ENCODE results near the gene SLC47A1.
"Not testable (repeated sequence)": the region's sequence is repeated elsewhere in the genome, so short reads cannot be mapped to it uniquely, and the experiment has no call there.

Gene SLC47A1

DNA sequence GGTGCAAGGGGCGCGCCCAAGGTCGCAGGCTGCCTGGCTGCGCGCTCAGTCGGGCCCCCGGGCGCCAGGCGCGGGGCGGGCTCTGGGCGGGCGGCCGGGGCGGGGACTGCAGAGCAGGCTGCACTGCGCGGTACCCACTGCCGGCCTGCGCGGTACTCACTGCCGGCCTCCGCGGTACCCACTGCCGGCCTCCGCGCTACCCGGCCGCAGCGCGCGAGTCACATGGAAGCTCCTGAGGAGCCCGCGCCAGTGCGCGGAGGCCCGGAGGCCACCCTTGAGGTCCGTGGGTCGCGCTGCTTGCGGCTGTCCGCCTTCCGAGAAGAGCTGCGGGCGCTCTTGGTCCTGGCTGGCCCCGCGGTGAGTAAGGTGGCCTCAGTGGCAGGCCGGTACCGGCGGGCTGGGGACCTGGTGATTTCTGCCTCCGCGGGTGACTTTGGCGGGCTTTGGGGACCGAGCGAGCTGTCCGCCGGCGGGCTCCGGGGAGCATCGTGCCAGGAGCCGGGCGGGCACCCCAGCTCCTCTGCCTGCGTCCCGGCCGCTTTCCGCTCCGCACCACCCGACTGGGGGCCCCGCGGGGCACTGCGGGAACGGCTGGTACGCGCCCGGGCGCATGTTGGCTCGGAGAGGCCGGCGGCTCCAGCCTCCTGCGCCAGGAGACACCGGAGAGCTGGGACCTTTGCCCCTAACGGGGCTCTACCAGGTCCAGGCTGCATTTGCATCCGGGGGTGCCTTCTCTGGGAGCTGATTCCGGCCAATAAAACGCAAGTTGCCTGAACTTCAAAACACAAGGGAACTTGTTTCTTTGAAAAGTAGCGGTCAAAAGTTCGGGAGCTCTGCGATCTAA lies at the start of gene SLC47A1:
Gene SLC47A1 (plus strand): TSS at position 137 of the 844 bp plus-strand sequence. CDS start 86 bp downstream, at position 223.
- Histone ChIP-seq H3K36me3 (replicated peaks) (no peaks in the 10 kb centered on the region), H3K27me3 (ENCODE audit: low read depth) (no peaks in the 10 kb centered on the region), H3K4me1 (peaks cover 10% of the 10 kb centered on the region), H3K4me3 (peak within 1 kb of the TSS; percentile 62), H3K9me3 (no peaks in the 10 kb centered on the region)
- in situ Hi-C loops (cut with MboI; ENCODE audit: low sequenced_read_pairs), result no loop called here
- DNase-seq (ENCODE audit: low spot score in 2 of 2), result peak; percentile 37 to 66

- no peaks in the 10 kb centered on the region for H3K36me3 ChIP-seq (replicated peaks)
- no peaks in the 10 kb centered on the region for H3K9me3 ChIP-seq
- peaks cover 19% of the 10 kb centered on the region for H3K4me1 ChIP-seq
- H3K4me3 ChIP-seq, result no peak overlapping the region
- in situ Hi-C loops (cut with MboI; ENCODE audit: low sequenced_read_pairs), result no loop called here
- no peak for DNase-seq (ENCODE audit: low spot score in 2 of 2)
- H3K27me3 ChIP-seq (ENCODE audit: low read depth), result no peaks in the 10 kb centered on the region
These were observed 47.8 kb upstream of the SLC47A1 start for GRCh38 chr17:19485800-19486340.

- Histone ChIP-seq H3K4me1 (peaks cover 19% of the 10 kb centered on the region), H3K27me3 (ENCODE audit: low read depth) (no peaks in the 10 kb centered on the region), H3K9me3 (no peaks in the 10 kb centered on the region), H3K4me3 (no peak overlapping the region), H3K36me3 (replicated peaks) (no peaks in the 10 kb centered on the region)
- in situ Hi-C loops (cut with MboI; ENCODE audit: low sequenced_read_pairs), result no loop called here
- no peak for DNase-seq (ENCODE audit: low spot score in 2 of 2)
These were observed 47.2 kb upstream of the SLC47A1 start for GRCh38 chr17:19486351-19487023.

- peaks cover 20% of the 10 kb centered on the region for H3K4me1 ChIP-seq
- in situ Hi-C loops (cut with MboI; ENCODE audit: low sequenced_read_pairs), result no loop called here
- H3K27me3 ChIP-seq (ENCODE audit: low read depth), result no peaks in the 10 kb centered on the region
- no peaks in the 10 kb centered on the region for H3K9me3 ChIP-seq
- H3K4me3 ChIP-seq, result no peak overlapping the region
- no peaks in the 10 kb centered on the region for H3K36me3 ChIP-seq (replicated peaks)
- DNase-seq (ENCODE audit: low spot score in 2 of 2), result no peak
These were observed 46.5 kb upstream of the SLC47A1 start for GRCh38 chr17:19487024-19487600.

- in situ Hi-C loops (cut with MboI; ENCODE audit: low sequenced_read_pairs), result loop anchor here (10.0 kb wide), 1 partner anchor 57 kb away; no protein-coding TSS in a partner anchor
- Histone ChIP-seq H3K36me3 (replicated peaks) (no peaks in the 10 kb centered on the region), H3K27me3 (ENCODE audit: low read depth) (no peaks in the 10 kb centered on the region), H3K9me3 (no peaks in the 10 kb centered on the region), H3K4me1 (peaks cover 16% of the 10 kb centered on the region), H3K4me3 (no peak overlapping the region)
- peak; percentile 28 to 52 for DNase-seq (ENCODE audit: low spot score in 2 of 2)
These were observed 41.5 kb upstream of the SLC47A1 start for GRCh38 chr17:19492141-19492540.

DNA sequence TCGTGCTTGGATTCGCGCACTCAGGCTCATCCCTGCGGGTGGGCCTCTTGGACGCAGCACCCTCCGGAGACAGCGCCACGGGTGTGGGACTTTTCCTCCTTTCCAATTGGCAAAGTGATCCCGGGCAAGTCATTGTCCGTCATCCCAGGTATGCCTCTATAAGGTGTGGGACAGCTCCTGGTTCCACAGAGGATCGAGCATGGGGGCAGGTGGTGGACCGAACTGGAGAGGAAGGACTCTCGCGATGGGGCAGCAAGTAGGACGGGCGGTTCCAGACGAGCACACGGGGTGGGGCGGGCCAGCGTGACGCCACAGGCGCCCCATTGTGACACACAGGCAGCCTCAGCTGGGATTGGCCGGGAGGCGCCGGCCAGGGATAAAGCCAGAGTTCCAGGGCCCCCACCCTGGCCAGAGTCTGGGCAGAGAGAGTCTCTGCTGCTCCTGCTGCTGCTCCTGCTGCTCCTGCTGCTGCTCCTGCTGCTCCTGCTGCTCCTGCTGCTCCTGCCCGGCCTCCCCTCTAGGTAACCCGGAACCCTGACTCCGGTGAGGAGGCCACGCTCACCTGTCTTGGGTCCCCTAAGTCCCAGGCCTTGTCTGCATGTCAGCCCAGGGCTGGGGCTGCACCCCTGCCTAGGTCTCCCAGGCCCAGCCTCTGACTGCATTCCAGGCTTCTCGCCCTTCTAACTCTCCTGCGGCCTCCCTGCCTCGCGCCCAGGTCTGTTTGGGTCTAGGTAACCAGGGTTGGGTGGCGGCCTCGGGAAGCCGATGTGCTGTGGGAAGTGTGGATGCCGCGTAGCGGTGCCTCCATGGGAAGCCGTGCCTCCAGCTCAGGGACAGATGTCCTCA lies 38.5 kb upstream of the SLC47A1 start:
- in situ Hi-C loops (cut with MboI; ENCODE audit: low sequenced_read_pairs), result loop anchor here (10.0 kb wide), 1 partner anchor 60 kb away; no protein-coding TSS in a partner anchor
- DNase-seq (ENCODE audit: low spot score in 2 of 2), result no peak
- Histone ChIP-seq H3K9me3 (0 out of 2 replicates have a peak, but pooled peaks cover 3% of the 10 kb centered on the region), H3K36me3 (replicated peaks) (no peaks in the 10 kb centered on the region), H3K27me3 (ENCODE audit: low read depth) (no peaks in the 10 kb centered on the region), H3K4me1 (peaks cover 15% of the 10 kb centered on the region), H3K4me3 (no peak overlapping the region)

DNA sequence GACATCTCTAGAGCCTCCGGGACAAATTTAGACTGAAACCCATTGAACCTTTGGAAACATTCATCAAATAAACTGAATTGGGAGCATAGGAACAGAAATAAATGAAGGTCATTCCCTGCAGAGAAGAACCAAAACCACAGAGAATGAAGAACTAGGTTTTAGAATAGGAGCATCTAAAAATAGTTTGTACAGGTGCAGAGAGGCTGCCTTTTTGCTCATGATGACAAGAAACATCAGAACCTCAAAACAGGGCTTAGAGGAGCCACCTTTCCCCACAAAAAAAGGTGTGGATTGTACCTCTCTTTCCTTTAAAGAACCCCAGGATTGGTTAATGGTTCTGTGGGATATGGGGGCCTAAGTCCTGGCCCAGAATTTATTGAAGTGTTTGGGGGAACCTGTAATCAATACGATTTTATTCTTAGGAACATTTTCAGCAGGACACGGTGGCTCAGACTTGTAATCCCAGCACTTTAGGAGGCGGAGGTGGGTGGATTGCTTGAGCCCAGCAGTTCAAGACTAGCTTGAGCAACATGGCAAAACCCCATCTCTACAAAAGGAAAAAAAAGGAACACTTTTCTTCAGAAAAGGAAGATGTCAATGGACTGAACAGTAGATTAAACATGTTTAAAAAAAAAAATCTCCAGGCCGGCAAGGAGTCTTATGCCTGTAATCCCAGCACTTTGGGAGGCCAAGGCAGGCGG lies 37.7 kb upstream of the SLC47A1 start:
- 0 out of 2 replicates have a peak, but pooled peaks cover 3% of the 10 kb centered on the region for H3K9me3 ChIP-seq
- no peaks in the 10 kb centered on the region for H3K27me3 ChIP-seq (ENCODE audit: low read depth)
- in situ Hi-C loops (cut with MboI; ENCODE audit: low sequenced_read_pairs), result loop anchor here (10.0 kb wide), 1 partner anchor 61 kb away; no protein-coding TSS in a partner anchor
- H3K4me1 ChIP-seq, result peaks cover 15% of the 10 kb centered on the region
- H3K36me3 ChIP-seq (replicated peaks), result no peaks in the 10 kb centered on the region
- DNase-seq (ENCODE audit: low spot score in 2 of 2), result no peak
- no peak overlapping the region for H3K4me3 ChIP-seq

DNA sequence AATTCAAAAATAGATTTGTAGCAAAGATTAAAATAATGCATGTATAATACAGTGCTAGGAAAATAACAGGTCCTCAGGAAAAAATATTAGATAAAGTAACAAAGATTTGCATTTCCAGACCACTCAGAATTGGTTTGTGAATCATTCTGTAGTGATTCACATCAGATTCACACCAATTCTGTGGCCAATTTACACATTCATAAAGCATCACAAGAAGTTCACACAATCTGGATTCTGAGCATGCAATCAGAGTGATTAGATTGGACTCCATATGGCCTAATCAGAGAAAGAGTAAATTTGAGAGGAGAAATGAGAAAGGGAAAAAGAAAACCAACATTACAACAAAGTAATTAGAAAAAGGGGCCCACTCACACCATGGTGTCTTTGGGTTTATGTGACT lies 36.0 kb upstream of the SLC47A1 start:
- Histone ChIP-seq H3K27me3 (ENCODE audit: low read depth) (no peaks in the 10 kb centered on the region), H3K4me1 (peaks cover 10% of the 10 kb centered on the region), H3K4me3 (no peak overlapping the region), H3K36me3 (replicated peaks) (no peaks in the 10 kb centered on the region), H3K9me3 (0 out of 2 replicates have a peak, but pooled peaks cover 3% of the 10 kb centered on the region)
- DNase-seq (ENCODE audit: low spot score in 2 of 2), result no peak
- in situ Hi-C loops (cut with MboI; ENCODE audit: low sequenced_read_pairs), result loop anchor here (10.0 kb wide), 1 partner anchor 63 kb away; no protein-coding TSS in a partner anchor

DNA sequence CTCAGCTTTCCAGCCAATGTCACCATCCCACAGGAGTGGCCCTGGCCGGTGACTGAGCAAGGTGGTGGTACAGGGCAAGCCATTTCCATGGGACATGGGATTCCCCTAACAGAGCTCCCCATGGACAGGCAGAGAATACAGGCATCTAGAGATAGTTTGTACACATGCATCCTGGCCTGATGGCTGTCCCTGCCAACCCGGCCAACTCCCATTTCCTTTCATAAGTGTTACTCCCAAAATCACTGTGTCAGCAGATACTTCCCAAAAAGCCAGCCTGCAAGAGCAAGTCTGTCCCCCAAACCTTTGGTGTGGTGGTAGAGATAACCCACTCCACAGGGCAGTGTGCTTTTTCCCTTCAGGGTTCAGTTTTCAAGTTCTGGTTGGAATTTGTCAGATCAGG lies 32.4 kb upstream of the SLC47A1 start:
- in situ Hi-C loops (cut with MboI; ENCODE audit: low sequenced_read_pairs), result no loop called here
- Histone ChIP-seq H3K27me3 (ENCODE audit: low read depth) (no peaks in the 10 kb centered on the region), H3K4me3 (no peak overlapping the region), H3K9me3 (0 out of 2 replicates have a peak, but pooled peaks cover 3% of the 10 kb centered on the region), H3K36me3 (replicated peaks) (no peaks in the 10 kb centered on the region), H3K4me1 (peaks cover 20% of the 10 kb centered on the region)
- no peak for DNase-seq (ENCODE audit: low spot score in 2 of 2)

DNA sequence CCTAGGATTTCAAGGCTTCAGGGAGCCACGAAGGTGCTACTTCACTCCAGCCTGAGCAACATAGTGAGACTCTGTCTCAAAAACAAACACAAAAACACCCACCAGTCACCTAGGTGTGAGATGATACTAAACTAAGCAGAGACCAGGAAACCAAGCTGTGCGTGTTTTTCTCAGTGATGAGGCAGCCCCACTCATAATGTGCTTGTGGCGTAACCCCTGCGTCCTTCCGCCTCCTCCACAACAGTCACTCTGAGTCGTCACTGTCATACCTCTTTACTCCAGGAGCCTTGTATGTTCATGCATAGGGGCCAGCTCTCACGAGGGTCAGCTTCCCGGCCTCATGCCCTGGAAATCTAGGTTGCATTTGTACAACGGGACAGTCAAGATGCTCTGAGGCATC lies 31.1 kb upstream of the SLC47A1 start:
- Histone ChIP-seq H3K4me1 (peaks cover 20% of the 10 kb centered on the region), H3K4me3 (no peak overlapping the region), H3K9me3 (0 out of 2 replicates have a peak, but pooled peaks cover 3% of the 10 kb centered on the region), H3K27me3 (ENCODE audit: low read depth) (no peaks in the 10 kb centered on the region), H3K36me3 (replicated peaks) (no peaks in the 10 kb centered on the region)
- DNase-seq (ENCODE audit: low spot score in 2 of 2), result no peak
- in situ Hi-C loops (cut with MboI; ENCODE audit: low sequenced_read_pairs), result no loop called here

DNA sequence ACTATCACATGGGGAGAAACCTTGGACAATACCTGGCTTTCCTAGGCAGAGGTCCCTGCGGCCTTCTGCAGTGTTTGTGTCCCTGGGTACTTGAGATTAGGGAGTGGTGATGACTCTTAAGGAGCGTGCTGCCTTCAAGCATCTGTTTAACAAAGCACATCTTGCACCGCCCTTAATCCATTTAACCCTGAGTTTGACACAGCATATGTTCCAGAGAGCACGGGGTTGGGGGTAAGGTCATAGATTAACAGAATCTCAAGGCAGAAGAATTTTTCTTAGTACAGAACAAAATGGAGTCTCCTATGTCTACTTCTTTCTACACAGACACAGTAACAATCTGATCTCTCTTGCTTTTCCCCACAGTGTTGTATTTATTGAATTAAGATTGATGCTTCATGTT lies 28.1 kb upstream of the SLC47A1 start:
- H3K36me3 ChIP-seq (replicated peaks); in situ Hi-C loops (cut with MboI; ENCODE audit: low sequenced_read_pairs); H3K4me3 ChIP-seq; H3K27me3 ChIP-seq (ENCODE audit: low read depth); H3K9me3 ChIP-seq: not testable (repeated sequence)
- peaks cover 17% of the 10 kb centered on the region for H3K4me1 ChIP-seq
- peak in 1 of 2 experiments; percentile 51 for DNase-seq (ENCODE audit: low spot score in 2 of 2)

GRCh38 chr17:19507775-19508576 lies 25.7 kb upstream of the SLC47A1 start:
- peaks cover 17% of the 10 kb centered on the region for H3K4me1 ChIP-seq
- no peaks in the 10 kb centered on the region for H3K9me3 ChIP-seq
- no peaks in the 10 kb centered on the region for H3K27me3 ChIP-seq (ENCODE audit: low read depth)
- H3K4me3 ChIP-seq, result peak overlapping the region; percentile 76
- in situ Hi-C loops (cut with MboI; ENCODE audit: low sequenced_read_pairs), result no loop called here
- peak; percentile 91 to 93 for DNase-seq (ENCODE audit: low spot score in 2 of 2)
- no peaks in the 10 kb centered on the region for H3K36me3 ChIP-seq (replicated peaks)

All from HAP-1 (cell line).